ENCODE measurements around the gene GPR3. TPM values are rescaled to one million over a fixed set of nuclear protein-coding genes. Genes with fewer than 3 reads are reported as not detected.

GPR3 gene
- total RNA-seq, 1 experiment from 2014 or later = 4.4 TPM

GRCh38 chr1:27359822-27360158 is 32.6 kb upstream of the GPR3 start:
- Histone ChIP-seq H3K56ac (ENCODE audit: insufficient read length, low read depth, low read length) (no peak overlapping the region), H3K27ac (ENCODE audit: insufficient read length, low read depth, low read length) (no peak overlapping the region), H3T11ph (ENCODE audit: low read length) (no peak overlapping the region), H2AFZ (ENCODE audit: low read length) (no peak overlapping the region), H3K9ac (ENCODE audit: extremely low read depth, insufficient read length, low read length) (no peak overlapping the region), H2BK20ac (ENCODE audit: low read depth, low read length, poor library complexity, severe bottlenecking) (no peak overlapping the region), H2BK12ac (ENCODE audit: insufficient read length, low read depth, low read length) (no peak overlapping the region), H3K4me1 (ENCODE audit: insufficient read depth, low read length) (peaks cover 3% of the 10 kb centered on the region; the same call in 1 of the 2 replicates), H3K79me2 (ENCODE audit: insufficient read depth, low read length) (no peaks in the 10 kb centered on the region), H3K23me2 (ENCODE audit: insufficient read length, low read depth, low read length, poor library complexity, severe bottlenecking) (peaks cover 13% of the 10 kb centered on the region), H2BK5ac (ENCODE audit: insufficient read length, low read length) (no peak overlapping the region), H2BK120ac (ENCODE audit: low read depth, low read length, poor library complexity, severe bottlenecking) (no peak overlapping the region), H4K5ac (ENCODE audit: insufficient read length, low read depth, low read length) (no peak overlapping the region), H3K4me2 (ENCODE audit: insufficient read depth, insufficient read length, low read length) (peak overlapping the region; percentile 84), H2AK5ac (ENCODE audit: insufficient read length, low read length) (no peak overlapping the region), H4K91ac (ENCODE audit: insufficient read length, low read depth, low read length) (no peak overlapping the region), H3K18ac (ENCODE audit: insufficient read length, low read depth, low read length) (no peak overlapping the region), H2BK15ac (ENCODE audit: low read depth, low read length) (no peak overlapping the region), H4K8ac (replicated peaks; ENCODE audit: insufficient read length, low read depth, low read length) (no peak overlapping the region), H3K4ac (ENCODE audit: low read depth, low read length) (no peak overlapping the region), H3K27me3 (ENCODE audit: insufficient read depth, low read length) (peaks cover 19% of the 10 kb centered on the region; the same call in 1 of the 2 replicates), H3K14ac (ENCODE audit: insufficient read depth, low read length) (0 out of 2 replicates have a peak overlapping the region, but pooled peaks have one; percentile 11), H3K9me3 (ENCODE audit: control insufficient read depth, low read depth, low read length) (no peaks in the 10 kb centered on the region), H4K20me1 (ENCODE audit: control insufficient read depth, insufficient read depth, insufficient read length) (peaks cover 4% of the 10 kb centered on the region), H3K79me1 (ENCODE audit: insufficient read depth, low read depth, low read length, poor library complexity, severe bottlenecking) (no peaks in the 10 kb centered on the region), H3K23ac (ENCODE audit: insufficient read length, low read depth, low read length) (no peak overlapping the region)
- peaks cover 64% of the 10 kb centered on the region for H3K27me3 Mint-ChIP-seq (ENCODE audit: low read depth)
- H3K4me3 Mint-ChIP-seq = peak overlapping the region; percentile 70 to 81
- no CpG with 5 or more reads among the region's 9 CpGs for WGBS (ENCODE audit: extremely low coverage, insufficient read length, low lambda C conversion rate)
- no peaks in the 10 kb centered on the region; a peak in 1 of 5 replicates for H3K9me3 Mint-ChIP-seq
- H3K36me3 Mint-ChIP-seq (ENCODE audit: insufficient read depth in 1 of 3, low read depth in 3 of 3) = peaks cover 0 to 13% (median 3%) of the 10 kb centered on the region in 3 experiments; a peak in 4 of 7 replicates
- no peak overlapping the region; a peak in 1 of 7 replicates for H3K27ac Mint-ChIP-seq
- no peak for TF ChIP-seq CTCF (conservative IDR thresholded peaks at IDR 0.05)
- DNase-seq = no peak
- peaks cover 16 to 32% of the 10 kb centered on the region in 2 experiments for H3K4me1 Mint-ChIP-seq

All from H9 (cell line).